Measurements from ENCODE around the gene MAPK13. TPM values are rescaled to one million over a fixed set of nuclear protein-coding genes. Genes with fewer than 3 reads are reported as not detected.

Gene MAPK13
- total RNA-seq, 2 donors from 2014 or later = 34.6 to 53.5 TPM

- peaks cover 2% of the 10 kb centered on the region for H3K4me1 ChIP-seq (replicated peaks)
- WGBS = 70% methylated on average over 7 of the region's 7 CpGs
- no peaks in the 10 kb centered on the region for H3K9me3 ChIP-seq
- no peaks in the 10 kb centered on the region for H3K27me3 ChIP-seq (replicated peaks; ENCODE audit: insufficient read depth)
- H3K36me3 ChIP-seq = no peaks in the 10 kb centered on the region
- intact Hi-C loops (cut with DNase I) = no loop called here
- no peak overlapping the region for H3K4me3 ChIP-seq
- H3K27ac ChIP-seq = no peak overlapping the region
- DNase-seq (ENCODE audit: low spot score) = no peak
- TF ChIP-seq POLR2AphosphoS5 (IDR thresholded peaks at IDR 0.05) (no peak), CTCF (IDR thresholded peaks at IDR 0.05) (no peak), POLR2A (IDR thresholded peaks at IDR 0.05) (no peak)
These were observed 21.2 kb upstream of the MAPK13 start for GRCh38 chr6:36109092-36109491.

- no peak for DNase-seq (ENCODE audit: low spot score)
- H3K4me3 ChIP-seq = no peak overlapping the region
- H3K27me3 ChIP-seq (replicated peaks; ENCODE audit: insufficient read depth) = no peaks in the 10 kb centered on the region
- H3K36me3 ChIP-seq = no peaks in the 10 kb centered on the region
- no peak overlapping the region for H3K27ac ChIP-seq
- intact Hi-C loops (cut with DNase I) = no loop called here
- WGBS = 77% methylated on average over 3 of the region's 3 CpGs
- no peaks in the 10 kb centered on the region for H3K9me3 ChIP-seq
- TF ChIP-seq CTCF (IDR thresholded peaks at IDR 0.05) = no peak
- no peak for TF ChIP-seq POLR2AphosphoS5 (IDR thresholded peaks at IDR 0.05)
- no peak for TF ChIP-seq POLR2A (IDR thresholded peaks at IDR 0.05)
- H3K4me1 ChIP-seq (replicated peaks) = no peaks in the 10 kb centered on the region
These were observed 20.3 kb upstream of the MAPK13 start for GRCh38 chr6:36110050-36110449.

GRCh38 chr6:36110863-36111262 is 19.4 kb upstream of the MAPK13 start:
- Histone ChIP-seq H3K4me3 (no peak overlapping the region), H3K27ac (no peak overlapping the region), H3K4me1 (replicated peaks) (no peaks in the 10 kb centered on the region), H3K9me3 (no peaks in the 10 kb centered on the region), H3K36me3 (no peaks in the 10 kb centered on the region), H3K27me3 (replicated peaks; ENCODE audit: insufficient read depth) (no peaks in the 10 kb centered on the region)
- 82% methylated on average over 4 of the region's 4 CpGs for WGBS
- intact Hi-C loops (cut with DNase I) = no loop called here
- TF ChIP-seq POLR2A (IDR thresholded peaks at IDR 0.05) (no peak), CTCF (IDR thresholded peaks at IDR 0.05) (no peak), POLR2AphosphoS5 (IDR thresholded peaks at IDR 0.05) (no peak)
- no peak for DNase-seq (ENCODE audit: low spot score)

- WGBS = 90% methylated on average over 7 of the region's 7 CpGs
These were observed 18.8 kb upstream of the MAPK13 start for GRCh38 chr6:36111526-36111925.

More at GRCh38 chr6:36111526-36111925, 18.8 kb upstream of the MAPK13 start:
- Histone ChIP-seq H3K36me3 (no peaks in the 10 kb centered on the region), H3K27ac (no peak overlapping the region), H3K9me3 (no peaks in the 10 kb centered on the region), H3K27me3 (replicated peaks; ENCODE audit: insufficient read depth) (no peaks in the 10 kb centered on the region), H3K4me3 (no peak overlapping the region), H3K4me1 (replicated peaks) (no peaks in the 10 kb centered on the region)
- intact Hi-C loops (cut with DNase I) = no loop called here
- TF ChIP-seq POLR2A (IDR thresholded peaks at IDR 0.05) = no peak
- TF ChIP-seq POLR2AphosphoS5 (IDR thresholded peaks at IDR 0.05) = no peak
- TF ChIP-seq CTCF (IDR thresholded peaks at IDR 0.05) = no peak
- no peak for DNase-seq (ENCODE audit: low spot score)

Data from prostate gland (tissue), 2 donors.